ENCODE data around the gene TMEM247.

GRCh38 chr2:46502291-46502885 lies 23.0 kb downstream of the TMEM247 start:
- TF ChIP-seq POLR2A (IDR thresholded peaks at IDR 0.05) = no peak
- no peak for TF ChIP-seq CTCF (IDR thresholded peaks at IDR 0.05)

All from Peyer's patch (tissue), 4 donors.